ENCODE results near the gene TST.

DNA sequence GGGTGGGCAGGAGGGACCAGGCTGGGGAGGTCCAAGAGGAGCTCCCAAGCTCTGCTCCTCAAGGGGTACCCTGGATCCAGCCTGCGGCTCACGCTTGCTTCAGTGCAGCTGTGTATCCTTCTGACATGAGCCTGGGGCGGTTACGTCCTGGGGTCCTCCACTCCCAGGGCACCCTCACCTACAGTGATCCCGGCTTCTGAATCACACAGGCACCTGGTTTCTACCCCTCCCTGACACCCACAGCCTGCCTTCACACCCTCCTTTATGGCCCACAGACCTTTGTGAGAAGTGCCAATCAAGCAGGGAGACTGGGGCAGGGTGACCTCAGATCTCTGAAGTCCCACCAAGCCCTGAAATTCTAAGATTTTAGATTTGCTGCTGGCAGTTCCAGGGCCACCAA is 1.8 kb upstream of the TST start:
- TF ChIP-seq, protein P1, sequence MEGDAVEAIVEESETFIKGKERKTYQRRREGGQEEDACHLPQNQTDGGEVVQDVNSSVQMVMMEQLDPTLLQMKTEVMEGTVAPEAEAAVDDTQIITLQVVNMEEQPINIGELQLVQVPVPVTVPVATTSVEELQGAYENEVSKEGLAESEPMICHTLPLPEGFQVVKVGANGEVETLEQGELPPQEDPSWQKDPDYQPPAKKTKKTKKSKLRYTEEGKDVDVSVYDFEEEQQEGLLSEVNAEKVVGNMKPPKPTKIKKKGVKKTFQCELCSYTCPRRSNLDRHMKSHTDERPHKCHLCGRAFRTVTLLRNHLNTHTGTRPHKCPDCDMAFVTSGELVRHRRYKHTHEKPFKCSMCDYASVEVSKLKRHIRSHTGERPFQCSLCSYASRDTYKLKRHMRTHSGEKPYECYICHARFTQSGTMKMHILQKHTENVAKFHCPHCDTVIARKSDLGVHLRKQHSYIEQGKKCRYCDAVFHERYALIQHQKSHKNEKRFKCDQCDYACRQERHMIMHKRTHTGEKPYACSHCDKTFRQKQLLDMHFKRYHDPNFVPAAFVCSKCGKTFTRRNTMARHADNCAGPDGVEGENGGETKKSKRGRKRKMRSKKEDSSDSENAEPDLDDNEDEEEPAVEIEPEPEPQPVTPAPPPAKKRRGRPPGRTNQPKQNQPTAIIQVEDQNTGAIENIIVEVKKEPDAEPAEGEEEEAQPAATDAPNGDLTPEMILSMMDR (IDR thresholded peaks at IDR 0.05; ENCODE audit: low read depth, low read length): no peak
- no peak for TF ChIP-seq EZH2phosphoT487 (IDR thresholded peaks at IDR 0.05; ENCODE audit: low read depth)

All from OCI-LY3 (cell line).